GM18508 (cell line): ENCODE measurements around the gene SH3BGRL2.

Experiments
- ATAC-seq: cut with Tn5 transposase; IDR thresholded peaks from one replicate; pipeline ENCODE4 v1.9.1; 2021; ENCODE audit warnings: moderate number of reproducible peaks; ENCODE audit not compliant: insufficient read depth, unreplicated experiment

SH3BGRL2 gene

GRCh38 chr6:79630883-79631692 is at the start of gene SH3BGRL2:
TSS of gene SH3BGRL2 (plus strand) at chr6:79631329. CDS start at chr6:79631462, 133 bp downstream.
- ATAC-seq: no peak

- no peak for ATAC-seq
Observed at GRCh38 chr6:79584332-79584731, 46.8 kb upstream of the SH3BGRL2 start.

- ATAC-seq: no peak
Observed at GRCh38 chr6:79586548-79586947, 44.6 kb upstream of the SH3BGRL2 start.

- ATAC-seq: no peak
Observed at GRCh38 chr6:79589701-79590100, 41.4 kb upstream of the SH3BGRL2 start.

GRCh38 chr6:79597155-79597554 is 34.0 kb upstream of the SH3BGRL2 start:
- ATAC-seq: no peak

- no peak for ATAC-seq
Observed at GRCh38 chr6:79598012-79598411, 33.1 kb upstream of the SH3BGRL2 start.

GRCh38 chr6:79599725-79600259 is 31.3 kb upstream of the SH3BGRL2 start:
- ATAC-seq: no peak

- ATAC-seq: no peak
Observed at GRCh38 chr6:79600313-79600712, 30.8 kb upstream of the SH3BGRL2 start.

- no peak for ATAC-seq
Observed at GRCh38 chr6:79600812-79601609, 30.1 kb upstream of the SH3BGRL2 start.

GRCh38 chr6:79602859-79603258 is 28.3 kb upstream of the SH3BGRL2 start:
- no peak for ATAC-seq

- no peak for ATAC-seq
Observed at GRCh38 chr6:79604583-79605037, 26.5 kb upstream of the SH3BGRL2 start.

- ATAC-seq: no peak
Observed at GRCh38 chr6:79605061-79605460, 26.1 kb upstream of the SH3BGRL2 start.

GRCh38 chr6:79605968-79606764 is 25.0 kb upstream of the SH3BGRL2 start:
- ATAC-seq: no peak

GRCh38 chr6:79607000-79607399 is 24.1 kb upstream of the SH3BGRL2 start:
- ATAC-seq: no peak

- ATAC-seq: no peak
Observed at GRCh38 chr6:79608334-79609224, 22.6 kb upstream of the SH3BGRL2 start.

- no peak for ATAC-seq
Observed at GRCh38 chr6:79609225-79609595, 21.9 kb upstream of the SH3BGRL2 start.

GRCh38 chr6:79610306-79611009 is 20.7 kb upstream of the SH3BGRL2 start:
- no peak for ATAC-seq

GRCh38 chr6:79612457-79612856 is 18.7 kb upstream of the SH3BGRL2 start:
- ATAC-seq: no peak

GRCh38 chr6:79612918-79613317 is 18.2 kb upstream of the SH3BGRL2 start:
- no peak for ATAC-seq
